Measurements from ENCODE around the gene NFIA.

- TF ChIP-seq CTCF (tag by site-specific recombination; IDR thresholded peaks at IDR 0.05) (no peak), YY1 (tag by site-specific recombination; IDR thresholded peaks at IDR 0.05) (no peak), ZNF121 (tag by site-specific recombination; IDR thresholded peaks at IDR 0.05) (no peak), ZNF146 (tag by site-specific recombination; IDR thresholded peaks at IDR 0.05) (no peak)
Measured at GRCh38 chr1:61052395-61053225, 29.8 kb upstream of the NFIA start.

All from HEK293 (cell line).